Panc1 (cell line): ENCODE measurements around the gene RIPOR3. TPM values are rescaled to one million over a fixed set of nuclear protein-coding genes. Genes with fewer than 3 reads are reported as not detected.

ENCODE experiments used
- ATAC-seq: fragments of 200-7000 bp; cut with Tn5 transposase; 2 replicates; pipeline ENCODE4 v1.9.1; 2020; ENCODE audit warnings: mild to moderate bottlenecking, moderate library complexity
- BruUV-seq: library from RNA; stranded (reverse); fragments of 400-500 nt; replicated peaks from 2 replicates; lab custom pipeline; 2021; lab: Mats Ljungman, UMichigan
- CTCF ChIA-PET: fragments of 300-600 bp; sonication (Branson Sonifier 250); formaldehyde crosslinking; loops from one replicate; lab custom pipeline; 2022; ENCODE audit warnings: antibody characterized with exemption; lab: Charles Lee
- POLR2A ChIA-PET: fragments of 300-600 bp; sonication (Branson Sonifier 250); formaldehyde crosslinking; loops from one replicate; lab custom pipeline; 2022; ENCODE audit warnings: antibody characterized with exemption; lab: Charles Lee
- DNase-seq: peaks from one replicate; pipeline ENCODE4 v3.0.0-alpha.2; 2010; ENCODE audit warnings: low read depth, low spot score
- H3K27ac ChIP-seq: 2 replicates; pipeline ENCODE4 v1.5.1; 2011; ENCODE audit warnings: mild to moderate bottlenecking, low read length, inconsistent platforms
- H3K27me3 ChIP-seq: fragments of 200-500 bp; sonication (Bioruptor generic); 2 replicates; pipeline ENCODE4 v1.6.0; 2014; ENCODE audit warnings: low read length, inconsistent platforms; ENCODE audit not compliant: control insufficient read depth, insufficient read depth
- H3K36me3 ChIP-seq: fragments of 200-500 bp; sonication (Bioruptor generic); 2 replicates; pipeline ENCODE4 v1.5.1; 2014; ENCODE audit warnings: inconsistent platforms, mild to moderate bottlenecking, low read length, moderate library complexity; ENCODE audit not compliant: control insufficient read depth, insufficient read depth
- H3K4me1 ChIP-seq: 2 replicates; pipeline ENCODE4 v1.5.1; 2011; ENCODE audit warnings: inconsistent platforms, mild to moderate bottlenecking, low read length, moderate library complexity; ENCODE audit not compliant: control insufficient read depth, insufficient read depth
- H3K4me3 ChIP-seq, 2 experiments: 2 replicates each; pipeline ENCODE4 v1.5.1; 2011 to 2012; ENCODE audit warnings: low read depth in 2 of 2, low read length in 2 of 2, mild to moderate bottlenecking in 2 of 2, inconsistent platforms in 1 of 2, moderate library complexity in 1 of 2
- H3K9me3 ChIP-seq: fragments of 200-500 bp; sonication (Bioruptor generic); 2 replicates; pipeline ENCODE4 v1.5.1; 2014; ENCODE audit warnings: low read depth, mild to moderate bottlenecking, inconsistent platforms, low read length, moderate library complexity; ENCODE audit not compliant: control insufficient read depth, insufficient read depth
- CTCF ChIP-seq: fragments of 450-650 bp; IDR thresholded peaks from 2 replicates; pipeline ENCODE4 v1.5.1; 2017; ENCODE audit warnings: mild to moderate bottlenecking
- POLR2AphosphoS5 ChIP-seq: IDR thresholded peaks from 2 replicates; pipeline ENCODE4 v1.6.1; 2012; ENCODE audit warnings: mild to moderate bottlenecking, low read depth, low read length, moderate library complexity
- REST ChIP-seq, 2 experiments: IDR thresholded peaks; 2 replicates each; pipeline ENCODE4 v1.6.1; 2011 to 2012; ENCODE audit warnings: low read depth in 2 of 2, control low read depth in 1 of 2, low read length in 1 of 2, mild to moderate bottlenecking in 1 of 2, moderate library complexity in 1 of 2; ENCODE audit not compliant: insufficient read depth in 1 of 2
- SIN3A ChIP-seq: IDR thresholded peaks from 2 replicates; pipeline ENCODE4 v1.6.1; 2012; ENCODE audit warnings: low read depth, mild to moderate bottlenecking, low read length, moderate library complexity, borderline replicate concordance; ENCODE audit not compliant: insufficient read depth
- TCF7L2 ChIP-seq: IDR thresholded peaks from 2 replicates; pipeline ENCODE4 v1.6.1; 2011; ENCODE audit warnings: mild to moderate bottlenecking, low read depth, low read length, inconsistent platforms
- in situ Hi-C: cut with HindIII; loops from 2 replicates; pipeline ENCODE4 v1.10.0; 2016; ENCODE audit warnings: low sequenced_read_pairs, low pct_unique_long_range_greater_than_20kb
- intact Hi-C: fragments of 100-400 bp; cut with micrococcal nuclease; formaldehyde crosslinking; loops from one replicate; pipeline ENCODE4 v1.10.0; 2022; ENCODE audit not compliant: unreplicated experiment
- total RNA-seq: library from RNA; stranded (reverse); gene quantifications from one replicate; pipeline ENCODE4 v1.2.1, GENCODE V29; 2021; ENCODE audit not compliant: unreplicated experiment

The RIPOR3 gene
- total RNA-seq, 1 experiment from 2014 or later: 92.5 TPM

GRCh38 chr20:50543326-50543725 is 148.0 kb downstream of the RIPOR3 start:
- no peak overlapping the region for H3K4me3 ChIP-seq
- no peak for ATAC-seq
- TF ChIP-seq CTCF: no peak
- no peak for TF ChIP-seq TCF7L2
- TF ChIP-seq REST (IDR thresholded peaks at IDR 0.05; ENCODE audit: insufficient read depth in 1 of 2, low read depth in 2 of 2, low read length in 1 of 2): no peak
- TF ChIP-seq POLR2AphosphoS5: no peak
- TF ChIP-seq SIN3A: no peak
- BruUV-seq: no TSS peak
- H3K9me3 ChIP-seq: no peaks in the 10 kb centered on the region
- POLR2A ChIA-PET: no interaction called here
- H3K27me3 ChIP-seq: no peaks in the 10 kb centered on the region
- no peak for DNase-seq
- H3K4me1 ChIP-seq: peaks cover 53% of the 10 kb centered on the region
- H3K27ac ChIP-seq: peak overlapping the region; percentile 88; the same call in 1 of the 2 replicates
- no peaks in the 10 kb centered on the region for H3K36me3 ChIP-seq
- in situ Hi-C loops: no loop called here
- CTCF ChIA-PET: no interaction called here
- intact Hi-C loops: no loop called here

GRCh38 chr20:50541606-50542041 is 149.7 kb downstream of the RIPOR3 start:
- Histone ChIP-seq H3K4me1 (peaks cover 62% of the 10 kb centered on the region), H3K9me3 (no peaks in the 10 kb centered on the region), H3K4me3 (no peak overlapping the region), H3K27me3 (no peaks in the 10 kb centered on the region), H3K36me3 (no peaks in the 10 kb centered on the region), H3K27ac (peak overlapping the region; percentile 88)
- POLR2A ChIA-PET: interaction anchor here (0.6 kb wide), 1 partner anchor 20 kb away, joined by 3 read pairs; no protein-coding TSS in a partner anchor
- TF ChIP-seq TCF7L2: no peak
- TF ChIP-seq REST (IDR thresholded peaks at IDR 0.05; ENCODE audit: insufficient read depth in 1 of 2, low read depth in 2 of 2, low read length in 1 of 2): no peak
- intact Hi-C loops: no loop called here
- BruUV-seq: no TSS peak
- peak; percentile 46 for ATAC-seq
- in situ Hi-C loops: no loop called here
- DNase-seq: no peak
- CTCF ChIA-PET: interaction anchor here (0.5 kb wide), 1 partner anchor 18 kb away, joined by 9 read pairs; no protein-coding TSS in a partner anchor
